COLO829 (cell line): ENCODE measurements around the gene LRRC8D.

Experiments
- DNase-seq: peaks from one replicate; pipeline ENCODE4 v3.0.0; 2012; ENCODE audit warnings: low spot score

The LRRC8D gene

GRCh38 chr1:89834083-89834704 is 13.4 kb downstream of the LRRC8D start:
- DNase-seq, result no peak

- DNase-seq, result no peak
These were observed 15.6 kb downstream of the LRRC8D start for GRCh38 chr1:89836252-89837035.

GRCh38 chr1:89837036-89837481 is 16.2 kb downstream of the LRRC8D start:
- DNase-seq, result no peak

- DNase-seq, result no peak
These were observed 16.7 kb downstream of the LRRC8D start for GRCh38 chr1:89837510-89837909.

GRCh38 chr1:89839516-89839915 is 18.7 kb downstream of the LRRC8D start:
- DNase-seq, result no peak

- no peak for DNase-seq
These were observed 20.7 kb downstream of the LRRC8D start for GRCh38 chr1:89841507-89841906.

- no peak for DNase-seq
These were observed 21.9 kb downstream of the LRRC8D start for GRCh38 chr1:89842567-89843272.

- peak; percentile 54 for DNase-seq
These were observed 22.7 kb downstream of the LRRC8D start for GRCh38 chr1:89843273-89844130.

GRCh38 chr1:89844241-89844807 is 23.5 kb downstream of the LRRC8D start:
- DNase-seq, result no peak

GRCh38 chr1:89844860-89845259 is 24.0 kb downstream of the LRRC8D start:
- no peak for DNase-seq

GRCh38 chr1:89847191-89847729 is 26.4 kb downstream of the LRRC8D start:
- no peak for DNase-seq

GRCh38 chr1:89850844-89851415 is 30.1 kb downstream of the LRRC8D start:
- DNase-seq, result no peak

GRCh38 chr1:89854140-89854539 is 33.3 kb downstream of the LRRC8D start:
- no peak for DNase-seq

GRCh38 chr1:89855413-89856123 is 34.7 kb downstream of the LRRC8D start:
- no peak for DNase-seq

GRCh38 chr1:89863165-89863830 is 42.5 kb downstream of the LRRC8D start:
- no peak for DNase-seq

GRCh38 chr1:89865498-89866382 is 44.9 kb downstream of the LRRC8D start:
- peak; percentile 17 for DNase-seq

- DNase-seq, result no peak
These were observed 45.7 kb downstream of the LRRC8D start for GRCh38 chr1:89866568-89866967.

- no peak for DNase-seq
These were observed 50.2 kb downstream of the LRRC8D start for GRCh38 chr1:89870998-89871397.
